Left kidney (tissue), 2 donors: Measurements from ENCODE around the gene MAP4K4. TPM values are rescaled to one million over a fixed set of nuclear protein-coding genes. Genes with fewer than 3 reads are reported as not detected.

Experiments used
- DNase-seq: peaks from one replicate; pipeline ENCODE4 v3.0.0-alpha.2; 2013
- polyA plus RNA-seq: library from polyadenylated mRNA; unstranded; fragments of 120-200 nt; gene quantifications from one replicate; pipeline ENCODE4 v1.2.1, GENCODE V29; 2013; ENCODE audit not compliant: insufficient read length

Gene MAP4K4
- polyA plus RNA-seq, 1 donor: 88.4 TPM

- no peak for DNase-seq
Measured at GRCh38 chr2:101868525-101868924, 171.0 kb downstream of the MAP4K4 start.

DNA sequence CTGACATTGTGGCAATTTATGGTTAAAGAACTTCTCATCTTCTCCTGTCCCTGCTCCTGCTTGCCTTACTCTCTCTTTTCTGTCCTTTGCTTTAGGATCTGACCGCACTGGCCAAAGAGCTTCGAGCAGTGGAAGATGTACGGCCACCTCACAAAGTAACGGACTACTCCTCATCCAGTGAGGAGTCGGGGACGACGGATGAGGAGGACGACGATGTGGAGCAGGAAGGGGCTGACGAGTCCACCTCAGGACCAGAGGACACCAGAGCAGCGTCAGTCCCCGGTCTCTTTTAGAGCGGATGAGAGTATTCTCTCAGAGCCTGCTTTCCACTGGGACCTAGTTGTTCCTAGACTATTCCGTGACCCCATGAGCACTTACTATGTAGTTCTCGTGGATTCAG, 172.0 kb downstream of the MAP4K4 start:
- no peak for DNase-seq

GRCh38 chr2:101870444-101870843, 172.9 kb downstream of the MAP4K4 start:
- DNase-seq: no peak

GRCh38 chr2:101871480-101871879, 174.0 kb downstream of the MAP4K4 start:
- DNase-seq: no peak

DNA sequence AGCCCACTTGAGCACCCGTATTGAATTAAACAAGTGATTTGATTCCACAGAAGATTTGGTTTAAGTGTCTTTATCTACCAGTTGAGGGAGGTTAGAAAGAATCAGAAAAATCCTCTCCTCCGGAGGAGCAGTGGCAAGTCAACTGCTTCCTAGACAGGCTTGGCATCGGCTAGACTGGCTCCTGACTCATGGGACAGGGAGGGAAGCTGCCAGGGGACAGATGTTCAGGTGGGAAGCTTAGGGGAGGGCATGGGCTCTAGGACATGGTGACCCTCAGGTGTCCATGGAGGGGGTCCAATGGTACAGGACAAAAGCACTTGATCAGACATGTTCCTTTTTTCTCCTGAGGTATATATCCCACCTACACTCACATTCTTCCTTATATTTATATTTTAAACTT, 175.0 kb downstream of the MAP4K4 start:
- DNase-seq: no peak

DNA sequence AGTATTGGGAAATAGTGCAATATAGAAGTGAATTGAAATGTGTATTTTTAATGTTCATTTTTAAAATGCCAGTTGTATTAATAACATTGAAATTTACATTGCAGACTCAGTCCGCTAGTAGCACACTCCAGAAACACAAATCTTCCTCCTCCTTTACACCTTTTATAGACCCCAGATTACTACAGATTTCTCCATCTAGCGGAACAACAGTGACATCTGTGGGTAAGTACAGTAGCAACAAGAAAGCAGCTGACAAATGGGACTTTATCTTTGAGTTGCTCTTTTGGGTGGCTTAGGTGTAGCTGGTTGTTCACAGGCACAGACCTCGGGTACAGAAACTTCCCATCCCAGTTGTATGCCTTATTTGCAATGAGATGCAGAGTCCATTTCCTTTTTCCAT, 176.0 kb downstream of the MAP4K4 start:
- DNase-seq: peak; percentile 6

- no peak for DNase-seq
Measured at GRCh38 chr2:101874069-101874468, 176.6 kb downstream of the MAP4K4 start.

DNA sequence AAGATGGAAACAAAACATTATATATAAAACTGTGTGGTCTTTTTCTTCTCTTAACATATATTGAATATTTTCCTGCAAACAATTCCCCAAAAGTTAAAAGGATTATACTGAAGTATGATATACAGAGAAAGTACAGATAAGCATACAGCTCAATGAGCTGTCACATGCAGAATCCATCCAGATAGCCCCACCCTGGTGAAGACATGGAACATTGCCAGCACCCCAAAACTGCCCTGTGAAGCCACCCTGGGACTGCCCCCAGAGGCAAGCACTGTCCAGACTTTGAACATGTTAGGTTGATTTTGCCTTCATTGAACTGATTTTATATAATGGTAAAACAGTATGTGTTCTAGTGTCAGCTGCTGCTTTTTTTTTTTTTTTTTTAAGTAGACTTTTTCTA, 182.0 kb downstream of the MAP4K4 start:
- DNase-seq: no peak

GRCh38 chr2:101881131-101881530, 183.6 kb downstream of the MAP4K4 start:
- no peak for DNase-seq

GRCh38 chr2:101882769-101883307, 185.3 kb downstream of the MAP4K4 start:
- no peak for DNase-seq

DNA sequence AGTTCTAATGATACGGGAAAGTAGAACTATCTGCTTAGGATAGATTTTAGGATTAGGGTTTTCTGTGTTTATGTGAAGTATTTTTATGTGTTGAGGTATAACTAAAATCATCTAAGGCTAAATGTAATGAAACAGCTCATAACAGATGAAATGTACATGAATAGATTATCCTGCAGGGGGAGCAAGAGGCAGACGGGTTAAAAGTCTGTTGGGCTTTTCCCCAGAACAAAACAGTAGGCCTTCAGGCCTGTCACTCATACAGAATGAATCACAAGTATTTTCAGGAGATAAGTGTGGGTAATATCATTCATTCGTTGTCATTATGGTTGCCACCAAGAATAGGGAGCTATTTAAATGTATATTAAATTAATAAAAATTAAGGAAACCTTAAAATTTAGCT, 186.4 kb downstream of the MAP4K4 start:
- DNase-seq: peak; percentile 15

GRCh38 chr2:101884423-101884822, 186.9 kb downstream of the MAP4K4 start:
- DNase-seq: no peak

DNA sequence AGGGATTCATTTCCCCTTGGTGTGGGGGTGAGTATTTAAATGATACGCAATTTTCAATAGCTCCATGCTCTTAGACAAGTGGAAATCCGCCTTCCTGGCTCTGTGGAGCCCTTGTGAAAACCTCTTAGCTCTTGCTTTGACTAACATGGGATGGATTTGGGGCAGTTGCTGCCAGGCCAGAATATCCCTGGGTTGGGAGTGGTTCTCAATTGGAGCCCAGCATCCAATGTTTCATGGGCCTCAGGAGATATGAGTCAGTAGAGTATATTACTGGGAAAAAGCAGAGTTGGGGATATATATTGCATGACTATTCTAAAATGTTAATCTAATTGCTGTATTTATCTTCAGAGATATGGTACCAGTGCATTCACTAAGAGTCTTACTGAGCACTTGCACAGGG, 189.8 kb downstream of the MAP4K4 start:
- no peak for DNase-seq

DNA sequence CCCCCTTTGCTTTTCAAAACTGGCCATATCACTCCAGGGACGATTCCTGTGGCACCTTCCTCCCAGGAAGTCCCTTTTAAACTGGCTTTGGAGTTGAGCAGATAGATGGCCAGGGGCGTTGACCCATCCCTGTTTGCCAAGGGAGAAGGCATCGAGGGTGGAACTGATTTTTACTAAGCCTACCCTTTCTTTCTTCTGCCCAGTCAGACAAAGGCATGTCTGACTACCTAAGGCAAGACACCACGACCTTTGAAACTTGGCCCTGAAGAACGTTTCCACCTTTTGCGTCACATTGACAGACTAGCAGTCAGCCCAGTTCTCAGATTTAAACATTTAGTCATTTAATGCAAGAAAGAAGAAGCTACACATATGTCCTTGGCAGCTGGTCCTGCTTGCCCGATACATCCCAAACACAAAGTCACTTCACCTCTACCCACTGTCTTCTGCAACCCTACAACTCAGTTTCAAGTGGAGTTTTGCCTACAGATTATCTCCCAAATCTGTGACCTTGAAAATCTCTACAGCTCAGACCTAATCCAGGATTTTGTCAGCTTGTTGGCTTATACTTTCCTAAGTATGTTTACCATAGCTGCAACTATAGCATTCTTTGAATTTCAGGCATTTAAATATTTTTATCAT, 192.1 kb downstream of the MAP4K4 start:
- DNase-seq: no peak

DNA sequence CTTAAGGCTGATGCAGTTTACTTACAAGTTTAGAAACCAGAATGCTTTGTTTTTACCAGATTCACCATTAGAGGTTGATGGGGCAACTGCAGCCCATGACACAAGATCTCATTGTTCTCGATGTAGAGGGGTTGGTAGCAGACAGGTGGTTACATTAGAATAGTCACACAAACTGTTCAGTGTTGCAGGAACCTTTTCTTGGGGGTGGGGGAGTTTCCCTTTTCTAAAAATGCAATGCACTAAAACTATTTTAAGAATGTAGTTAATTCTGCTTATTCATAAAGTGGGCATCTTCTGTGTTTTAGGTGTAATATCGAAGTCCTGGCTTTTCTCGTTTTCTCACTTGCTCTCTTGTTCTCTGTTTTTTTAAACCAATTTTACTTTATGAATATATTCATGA, 194.9 kb downstream of the MAP4K4 start:
- DNase-seq: no peak

DNA sequence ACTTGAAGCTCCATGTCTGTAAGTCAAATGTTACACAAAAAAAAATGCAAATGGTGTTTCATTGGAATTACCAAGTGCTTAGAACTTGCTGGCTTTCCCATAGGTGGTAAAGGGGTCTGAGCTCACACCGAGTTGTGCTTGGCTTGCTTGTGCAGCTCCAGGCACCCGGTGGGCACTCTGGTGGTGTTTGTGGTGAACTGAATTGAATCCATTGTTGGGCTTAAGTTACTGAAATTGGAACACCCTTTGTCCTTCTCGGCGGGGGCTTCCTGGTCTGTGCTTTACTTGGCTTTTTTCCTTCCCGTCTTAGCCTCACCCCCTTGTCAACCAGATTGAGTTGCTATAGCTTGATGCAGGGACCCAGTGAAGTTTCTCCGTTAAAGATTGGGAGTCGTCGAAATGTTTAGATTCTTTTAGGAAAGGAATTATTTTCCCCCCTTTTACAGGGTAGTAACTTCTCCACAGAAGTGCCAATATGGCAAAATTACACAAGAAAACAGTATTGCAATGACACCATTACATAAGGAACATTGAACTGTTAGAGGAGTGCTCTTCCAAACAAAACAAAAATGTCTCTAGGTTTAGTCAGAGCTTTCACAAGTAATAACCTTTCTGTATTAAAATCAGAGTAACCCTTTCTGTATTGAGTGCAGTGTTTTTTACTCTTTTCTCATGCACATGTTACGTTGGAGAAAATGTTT, 196.3 kb downstream of the MAP4K4 start:
- no peak for DNase-seq

GRCh38 chr2:101895039-101895438, 197.5 kb downstream of the MAP4K4 start:
- no peak for DNase-seq

DNA sequence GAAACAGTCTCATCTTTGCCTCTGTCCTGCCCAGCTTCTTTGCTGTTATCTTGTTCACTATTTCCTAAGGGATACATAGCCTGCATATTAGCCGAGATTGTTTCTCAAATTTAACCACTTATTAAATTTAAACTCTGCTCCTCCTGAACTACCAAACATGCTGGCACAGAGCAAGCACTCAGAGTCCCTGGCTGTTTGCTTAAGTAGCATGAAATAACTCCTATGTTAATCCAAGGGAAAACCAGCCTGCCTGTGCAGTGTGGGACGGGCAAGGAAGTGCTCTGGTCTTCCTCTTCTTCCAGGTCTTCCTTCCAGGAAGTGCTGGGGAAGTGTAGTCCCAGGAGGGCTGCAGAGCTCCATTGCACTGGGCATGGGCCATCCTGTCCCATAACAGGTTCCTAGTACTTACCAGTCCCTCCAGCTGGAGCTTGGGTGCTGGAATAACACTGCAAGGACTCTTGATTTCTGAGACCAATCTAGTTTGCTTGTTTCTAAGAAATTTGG, 198.4 kb downstream of the MAP4K4 start:
- DNase-seq: no peak

- DNase-seq: no peak
Measured at GRCh38 chr2:101897301-101897700, 199.8 kb downstream of the MAP4K4 start.

DNA sequence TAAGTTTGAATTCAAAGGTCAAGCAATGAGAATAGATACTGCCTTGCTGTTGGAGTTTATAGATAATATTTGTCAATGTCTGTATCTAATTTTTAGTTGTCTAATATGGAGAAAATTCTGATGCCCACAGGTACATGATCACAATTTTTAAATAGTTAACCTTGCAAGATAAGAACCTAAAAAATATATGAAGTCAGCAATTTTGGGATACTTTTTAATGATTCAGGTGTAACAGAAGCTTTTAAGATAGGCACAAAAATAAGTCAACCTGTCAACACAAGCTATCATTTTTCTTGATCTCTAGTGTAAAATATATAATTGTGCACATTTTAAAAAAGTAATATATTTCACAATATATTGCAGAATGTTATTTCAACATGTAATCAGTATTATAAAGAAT, 201.8 kb downstream of the MAP4K4 start:
- no peak for DNase-seq

DNA sequence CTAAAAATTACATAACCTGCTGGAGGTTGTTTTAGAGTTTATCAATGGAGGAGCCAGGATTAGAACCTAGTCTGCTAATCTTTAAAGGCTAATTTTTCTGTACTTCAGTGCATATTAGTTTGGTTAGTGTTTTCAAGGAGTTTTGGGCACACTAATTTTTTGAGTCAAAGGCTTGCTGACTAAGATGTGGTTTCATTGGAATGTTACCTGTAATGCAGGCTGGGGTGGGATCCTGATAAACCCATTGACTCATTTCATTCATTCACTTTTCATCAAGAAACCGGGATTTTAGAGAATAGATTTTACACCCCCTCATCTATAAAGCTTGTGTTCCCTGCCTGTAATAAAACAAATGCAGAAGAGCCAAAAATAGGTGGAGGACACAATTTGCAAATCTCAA, 202.4 kb downstream of the MAP4K4 start:
- no peak for DNase-seq

GRCh38 chr2:101900375-101900774, 202.9 kb downstream of the MAP4K4 start:
- DNase-seq: no peak

DNA sequence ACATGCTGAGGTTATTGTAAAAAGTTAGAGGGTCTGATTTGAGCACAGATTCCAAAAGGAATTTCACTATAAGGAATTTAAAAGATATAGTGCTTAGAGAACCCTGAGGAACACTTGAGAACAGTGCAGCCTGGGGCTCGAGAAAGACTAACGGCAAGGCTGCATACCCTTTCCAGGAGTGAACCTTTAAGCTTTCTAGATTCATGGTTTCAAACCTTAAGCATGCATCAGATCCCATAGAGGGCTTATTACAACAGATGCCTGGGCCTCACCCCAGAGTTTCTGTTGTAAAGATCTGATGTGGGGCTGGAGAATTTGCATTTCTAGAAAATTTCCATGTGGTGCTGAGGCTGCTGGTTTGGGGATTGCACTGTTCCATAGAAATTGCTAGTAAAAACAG, 203.7 kb downstream of the MAP4K4 start:
- DNase-seq: no peak

GRCh38 chr2:101902169-101902568, 204.7 kb downstream of the MAP4K4 start:
- DNase-seq: no peak
